Measurements from ENCODE around the gene LMCD1.

The LMCD1 gene

GRCh38 chr3:8608041-8608790, 106.6 kb downstream of the LMCD1 start:
- TF ChIP-seq CTCF (IDR thresholded peaks at IDR 0.05; ENCODE audit: extremely low read depth, missing control alignments): no peak
- no peak for DNase-seq (ENCODE audit: low spot score)

DNA sequence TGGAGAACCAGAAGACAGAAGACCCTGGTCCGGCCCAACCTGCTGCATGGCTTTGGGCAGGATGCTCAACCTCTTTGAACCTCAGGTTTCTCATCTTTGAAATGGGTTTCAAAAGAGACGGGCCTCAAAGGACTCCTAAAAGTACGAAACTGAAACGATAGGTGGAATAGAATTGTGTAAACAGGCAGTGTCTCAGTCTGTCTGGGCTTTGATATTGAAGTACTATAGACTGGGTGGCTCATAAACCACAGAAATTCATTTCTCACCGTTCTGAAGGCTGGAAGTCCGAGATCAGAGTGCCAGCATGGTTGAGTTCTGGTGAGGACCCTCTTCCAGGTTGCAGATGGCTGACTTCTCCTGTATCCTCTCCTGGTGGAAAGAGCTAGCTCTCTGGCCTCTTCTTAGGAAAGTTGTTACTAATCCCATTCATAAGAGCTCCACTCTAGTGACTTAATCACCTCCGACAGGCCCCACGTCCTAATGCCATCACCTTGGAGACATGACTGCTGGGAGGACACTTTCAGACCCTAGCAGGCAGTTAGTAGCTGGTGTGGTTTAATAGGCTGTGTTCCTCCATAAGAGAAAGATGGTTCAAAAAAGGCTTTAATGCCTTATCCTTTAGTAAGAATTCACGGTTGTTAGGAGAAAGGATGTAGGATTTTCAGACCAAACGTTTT, 107.3 kb downstream of the LMCD1 start:
- no peak for TF ChIP-seq CTCF (IDR thresholded peaks at IDR 0.05; ENCODE audit: extremely low read depth, missing control alignments)
- no peak for DNase-seq (ENCODE audit: low spot score)

DNA sequence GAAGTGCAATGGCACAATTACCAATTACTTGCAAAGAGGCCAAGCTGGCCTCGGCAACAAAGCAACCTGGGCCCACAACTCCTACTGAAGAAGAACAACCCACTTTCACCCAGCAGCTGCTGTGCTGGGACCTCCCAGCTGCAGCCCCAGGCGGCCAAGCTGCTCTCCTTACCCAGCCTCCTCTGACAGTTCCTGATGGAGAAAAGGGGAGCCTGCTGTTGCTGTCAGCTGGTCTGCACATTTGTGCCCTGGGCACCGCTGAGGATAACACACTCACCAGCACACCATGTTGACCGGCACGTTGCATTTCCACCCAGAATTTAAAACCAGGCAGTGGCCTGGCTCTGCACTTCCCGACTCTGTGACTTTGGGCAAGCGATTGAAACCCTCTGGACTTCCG, 109.3 kb downstream of the LMCD1 start:
- no peak for TF ChIP-seq CTCF (IDR thresholded peaks at IDR 0.05; ENCODE audit: extremely low read depth, missing control alignments)
- no peak for DNase-seq (ENCODE audit: low spot score)

- TF ChIP-seq CTCF (IDR thresholded peaks at IDR 0.05; ENCODE audit: extremely low read depth, missing control alignments): no peak
Measured at GRCh38 chr3:8617921-8618320, 116.3 kb downstream of the LMCD1 start.

GRCh38 chr3:8618950-8619349, 117.3 kb downstream of the LMCD1 start:
- no peak for DNase-seq (ENCODE audit: low spot score)
- no peak for TF ChIP-seq CTCF (IDR thresholded peaks at IDR 0.05; ENCODE audit: extremely low read depth, missing control alignments)

More at GRCh38 chr3:8617921-8618320, 116.3 kb downstream of the LMCD1 start:
- no peak for DNase-seq (ENCODE audit: low spot score)

DNA sequence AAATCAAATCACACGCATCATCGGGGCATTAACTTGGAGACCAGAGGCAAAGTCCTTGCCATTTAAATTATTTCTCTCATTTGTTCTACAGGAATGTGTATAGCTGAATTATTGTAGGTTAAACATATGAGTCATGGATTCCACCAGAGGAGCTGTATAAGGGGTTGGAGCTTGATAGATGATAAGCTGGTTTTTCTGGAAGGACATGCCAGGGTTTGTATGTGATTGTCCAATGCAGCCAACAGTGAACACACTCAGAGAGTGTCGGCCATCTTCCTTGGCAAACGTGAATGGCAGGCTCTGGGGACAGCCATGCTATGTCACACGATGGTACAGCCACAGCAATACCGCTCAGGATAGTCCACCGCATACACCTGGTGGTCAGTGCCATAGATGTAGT, 117.9 kb downstream of the LMCD1 start:
- no peak for DNase-seq (ENCODE audit: low spot score)
- TF ChIP-seq CTCF (IDR thresholded peaks at IDR 0.05; ENCODE audit: extremely low read depth, missing control alignments): no peak

DNA sequence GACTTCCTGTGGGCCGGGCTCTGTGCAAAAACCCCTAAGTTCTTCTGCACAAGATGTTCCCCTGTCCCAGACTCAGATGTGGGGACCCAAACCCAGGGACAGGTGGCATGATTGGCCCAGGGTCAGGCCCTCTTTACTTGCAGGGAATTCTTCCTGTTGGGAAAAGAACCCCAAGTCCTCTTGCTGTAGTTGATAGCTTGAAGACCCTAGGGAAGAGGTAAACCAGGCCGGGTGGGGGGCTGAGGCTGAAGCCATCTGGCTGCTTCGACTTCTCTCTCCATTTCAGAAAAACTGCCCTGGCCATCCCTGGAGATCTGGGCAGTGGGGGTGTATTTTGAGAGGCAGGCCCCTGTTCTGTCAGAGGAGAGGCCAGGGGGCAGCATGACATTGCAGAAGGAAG, 119.5 kb downstream of the LMCD1 start:
- DNase-seq (ENCODE audit: low spot score): no peak
- TF ChIP-seq CTCF (IDR thresholded peaks at IDR 0.05; ENCODE audit: extremely low read depth, missing control alignments): no peak

Measured in GM20000 (cell line).